Activated CD4-positive, alpha-beta T cell treated with anti-CD3 and anti-CD28 coated beads, Interleukin-2, amount 50 U/mL, for 4 hours (primary cell): Measurements from ENCODE around the gene PIK3R5.
"Not testable (repeated sequence)": the region's sequence is repeated elsewhere in the genome, so short reads cannot be mapped to it uniquely, and the experiment has no call there.

Experiments
- DNase-seq, 2 experiments: peaks; one replicate each; pipeline ENCODE4 v3.0.0-alpha.2; 2020

PIK3R5 gene

DNA sequence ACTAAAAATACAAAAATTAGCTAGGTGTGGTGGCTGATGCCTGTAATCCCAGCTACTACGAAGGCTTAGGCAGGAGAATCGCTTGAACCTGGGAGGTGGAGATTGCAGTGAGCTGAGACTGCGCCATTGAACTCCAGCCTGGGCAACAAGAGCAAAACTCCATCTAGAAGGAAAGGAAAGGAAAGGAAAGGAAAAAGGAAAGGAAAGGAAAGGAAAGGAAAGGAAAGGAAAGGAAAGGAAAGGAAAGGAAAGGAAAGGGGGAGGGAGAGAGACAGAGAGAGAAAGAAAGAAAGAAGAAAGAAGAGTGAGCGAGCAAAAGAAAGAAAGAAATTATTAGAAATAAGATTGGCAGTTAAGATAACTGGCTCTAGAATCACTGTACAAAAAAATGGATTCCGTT lies 18.7 kb upstream of the PIK3R5 start:
- DNase-seq = not testable (repeated sequence)

DNA sequence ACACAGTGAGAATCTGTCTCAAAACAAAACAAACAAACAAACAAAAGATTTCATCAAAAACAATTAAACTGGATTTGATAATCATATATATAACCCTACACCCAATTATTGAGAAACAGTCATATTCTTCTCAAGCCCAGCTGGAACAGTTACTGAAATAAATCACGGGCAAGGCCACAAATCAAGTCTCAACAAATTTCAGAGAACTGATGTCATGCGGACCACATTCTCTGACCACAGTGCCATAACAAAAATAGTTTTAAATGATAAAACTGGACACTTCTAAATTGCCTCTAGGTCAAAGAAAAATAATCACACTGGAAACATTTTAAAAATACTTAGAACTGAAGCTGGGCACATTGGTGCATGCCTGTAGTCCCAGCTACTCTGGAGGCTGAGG lies 15.9 kb upstream of the PIK3R5 start:
- DNase-seq = no peak

- DNase-seq = no peak
Observed at GRCh38 chr17:8979715-8980114, 14.2 kb upstream of the PIK3R5 start.

- DNase-seq = no peak
Observed at GRCh38 chr17:8976638-8977037, 11.1 kb upstream of the PIK3R5 start.

GRCh38 chr17:8975091-8975725 lies 9.7 kb upstream of the PIK3R5 start:
- no peak for DNase-seq

DNA sequence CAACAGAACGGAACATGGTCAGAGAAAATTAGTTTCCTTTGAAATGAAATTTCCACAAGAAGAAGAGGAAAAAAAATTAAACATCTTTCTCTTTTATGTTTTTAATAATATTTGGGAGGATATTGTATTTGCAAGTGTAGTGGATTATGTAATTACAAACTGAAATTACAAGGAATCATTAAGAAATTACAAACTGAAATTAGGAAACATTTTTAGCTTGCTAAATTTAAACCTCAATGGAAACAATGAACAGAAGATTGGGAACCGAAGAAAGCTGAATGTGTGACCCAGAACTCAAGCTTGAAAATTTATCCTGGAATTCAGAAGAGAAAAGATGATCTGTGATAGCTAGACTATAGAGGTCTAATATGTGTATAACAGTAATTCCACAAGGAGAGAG lies 4.4 kb upstream of the PIK3R5 start:
- no peak for DNase-seq

DNA sequence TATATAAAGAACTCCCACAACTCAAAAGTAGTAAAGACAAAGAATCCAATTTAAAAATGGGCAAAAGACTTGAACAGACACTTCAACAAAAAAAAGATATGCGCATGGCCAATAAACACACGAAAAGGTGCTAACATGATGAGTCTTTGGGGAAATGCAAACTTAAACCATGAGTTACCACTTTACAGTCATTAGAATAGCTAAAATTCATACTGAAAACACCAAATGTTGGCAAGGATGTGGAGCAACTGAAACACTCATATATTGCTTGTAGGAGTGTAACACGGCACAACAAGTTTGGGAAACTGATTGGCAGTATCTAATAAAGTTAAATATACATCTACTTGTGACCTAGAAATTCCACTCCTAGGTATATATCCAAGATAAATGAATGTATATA lies 3.0 kb upstream of the PIK3R5 start:
- DNase-seq = no peak

GRCh38 chr17:8967861-8968260 lies 2.4 kb upstream of the PIK3R5 start:
- DNase-seq = no peak

DNA sequence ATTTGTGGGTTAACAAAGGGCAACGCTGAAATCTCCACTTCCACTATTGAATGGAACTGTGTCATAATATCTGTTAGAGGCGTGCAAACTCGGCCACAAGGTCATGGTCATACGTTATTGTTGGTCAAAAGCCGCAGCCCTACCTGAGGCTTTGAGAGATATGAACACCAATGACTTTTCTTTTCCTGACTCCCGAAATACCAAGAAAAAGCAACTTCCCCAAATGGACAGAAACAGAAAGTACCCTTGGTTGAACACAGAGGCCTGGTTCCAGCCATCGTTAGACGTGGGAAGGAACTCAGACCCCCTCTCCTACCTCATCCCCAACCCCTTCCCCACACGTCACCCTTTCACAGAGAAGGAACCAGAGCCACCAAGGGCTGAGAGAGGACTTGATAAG lies 1.4 kb upstream of the PIK3R5 start:
- no peak for DNase-seq

DNA sequence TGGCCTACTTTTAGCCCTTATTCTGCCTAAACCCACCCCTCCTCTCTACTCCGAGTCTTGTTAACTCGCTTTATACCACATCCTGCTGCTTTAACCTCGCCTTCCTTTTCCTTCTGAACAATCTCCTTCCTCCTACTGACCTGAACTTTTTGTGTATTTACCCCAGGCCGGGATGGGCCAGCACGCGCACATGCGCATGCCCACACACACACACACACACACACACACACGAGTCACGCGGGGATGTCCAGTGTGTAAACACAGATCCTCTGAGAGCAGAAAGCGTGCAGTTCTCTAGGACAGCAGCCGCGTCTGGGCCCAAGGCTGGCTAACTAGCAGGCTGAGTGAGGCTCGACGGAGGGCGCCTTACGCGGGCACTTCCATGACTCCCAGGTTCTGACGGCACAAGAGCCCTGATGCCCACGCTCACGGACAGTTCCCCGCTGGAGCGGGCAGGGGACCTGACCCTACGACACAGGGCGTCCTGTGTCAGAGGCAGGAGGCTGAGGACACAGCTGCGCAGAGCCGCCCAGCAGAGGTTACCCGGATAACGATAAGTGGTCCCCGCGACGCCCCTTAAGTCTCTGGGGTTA lies 610 bp downstream of the PIK3R5 start:
- DNase-seq = no peak

DNA sequence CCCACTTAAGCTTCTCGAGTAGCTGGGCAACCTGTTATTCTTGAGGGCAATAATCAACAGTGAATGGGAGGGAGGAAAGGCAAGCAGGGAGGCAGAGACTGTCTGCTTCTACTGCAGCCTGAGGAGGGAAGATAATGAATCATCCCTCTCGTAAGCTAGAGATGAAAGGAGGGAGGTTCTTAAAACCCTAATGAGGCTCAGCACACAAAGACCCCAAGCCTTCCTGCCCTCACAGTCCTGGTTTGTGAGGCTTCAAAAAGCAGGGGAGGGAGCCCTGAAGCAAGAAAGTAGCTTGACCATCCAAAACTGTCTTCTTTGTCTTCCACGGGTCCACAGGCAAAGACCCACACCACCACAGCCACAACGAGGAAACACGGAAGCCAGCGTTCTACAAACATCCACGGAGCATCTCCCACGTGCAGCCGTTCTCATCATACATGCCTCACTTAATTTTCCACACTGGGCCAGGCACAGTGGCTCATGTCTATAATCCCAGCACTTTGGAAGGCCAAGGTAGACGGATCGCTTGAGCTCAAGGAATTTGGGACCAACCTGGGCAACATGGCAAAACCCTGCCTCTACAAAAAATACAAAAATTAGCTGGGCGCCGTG lies 1.8 kb downstream of the PIK3R5 start:
- DNase-seq = no peak

- no peak for DNase-seq
Observed at GRCh38 chr17:8963014-8963413, 2.5 kb downstream of the PIK3R5 start.

- no peak for DNase-seq
Observed at GRCh38 chr17:8961829-8962228, 3.7 kb downstream of the PIK3R5 start.

DNA sequence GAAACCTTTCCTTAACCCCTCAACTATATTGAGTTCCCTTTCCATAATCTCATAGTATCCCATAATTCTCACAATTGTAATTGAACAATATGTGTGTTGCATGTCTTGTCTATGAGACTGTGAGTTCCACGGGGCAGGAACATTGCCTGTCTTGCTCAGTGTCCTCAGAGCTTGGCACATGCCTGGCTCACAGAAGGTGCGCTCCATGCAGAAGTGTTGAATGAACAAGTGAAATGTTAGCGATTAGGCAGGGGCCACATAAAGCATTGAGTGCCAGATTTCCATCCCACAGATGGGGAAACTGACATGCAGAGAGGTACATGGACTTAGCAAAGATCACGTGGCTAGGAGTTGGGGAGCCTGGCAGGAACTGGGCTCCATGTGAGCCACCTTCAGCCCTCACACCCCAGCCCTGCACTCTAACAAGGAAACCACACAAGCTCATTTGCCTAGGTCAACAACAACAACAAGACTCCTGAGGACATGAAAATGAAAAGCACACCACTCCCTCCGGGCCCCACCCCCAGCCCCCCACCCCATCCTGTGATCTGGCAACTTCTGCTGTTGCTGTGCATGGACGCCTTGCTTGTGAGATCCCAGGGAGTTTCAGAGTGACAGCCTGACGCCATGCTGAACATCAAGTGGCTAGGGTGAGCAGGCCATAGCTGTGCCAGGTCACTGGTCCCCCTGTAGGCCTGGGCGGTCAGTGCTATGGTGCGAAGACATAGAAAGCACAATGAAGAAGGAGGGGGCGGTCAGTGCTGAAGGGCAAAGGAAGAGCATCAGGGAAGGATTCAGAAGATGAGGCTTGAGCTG lies 5.0 kb downstream of the PIK3R5 start:
- DNase-seq = no peak

GRCh38 chr17:8959312-8959918 lies 6.1 kb downstream of the PIK3R5 start:
- DNase-seq = no peak

- no peak for DNase-seq
Observed at GRCh38 chr17:8957721-8958120, 7.8 kb downstream of the PIK3R5 start.

GRCh38 chr17:8956465-8956902 lies 9.0 kb downstream of the PIK3R5 start:
- no peak for DNase-seq

DNA sequence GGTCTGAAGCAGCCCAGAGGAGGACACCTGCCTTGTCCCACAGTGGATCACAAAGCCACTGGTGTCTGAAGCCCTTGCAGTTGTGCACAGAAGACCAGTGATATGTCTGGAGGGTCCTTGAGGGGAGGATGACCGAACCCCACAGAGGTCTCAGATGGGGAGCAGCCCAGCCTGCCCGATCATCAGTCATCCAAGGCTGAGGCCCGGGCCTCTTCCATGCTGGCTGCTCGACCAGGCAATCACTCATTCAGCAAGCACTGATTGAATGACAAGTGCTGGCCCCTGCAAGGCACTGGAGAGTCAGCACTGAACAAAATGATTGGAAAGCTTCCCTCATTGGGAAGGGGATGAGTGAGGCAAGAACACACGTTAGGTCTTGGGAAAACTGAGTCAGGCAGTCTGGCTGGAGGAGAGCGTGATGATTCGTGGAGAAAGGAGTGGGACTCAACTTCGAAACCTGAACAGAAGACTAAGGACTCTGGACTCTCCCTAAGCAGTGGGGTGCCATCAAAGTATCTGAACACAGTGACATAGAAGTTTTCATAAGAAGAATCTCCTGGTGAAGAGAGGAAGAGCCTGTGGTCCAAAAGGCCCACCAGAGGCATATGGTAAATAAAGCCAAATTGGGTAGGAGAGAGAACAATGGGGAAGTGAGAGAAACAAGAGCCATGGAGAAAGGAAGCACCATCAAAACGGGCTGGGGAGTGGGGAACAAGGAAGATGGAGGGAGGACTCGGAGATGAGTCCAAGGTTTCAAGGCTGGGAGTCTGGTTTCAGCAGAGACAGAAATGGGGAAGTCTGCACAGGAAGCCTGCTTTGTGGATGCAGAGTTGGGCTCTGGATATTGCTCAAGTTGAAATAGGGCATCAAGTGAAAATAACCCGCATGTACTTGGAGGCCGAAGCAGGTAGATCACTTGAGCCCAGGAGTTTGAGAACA lies 10.2 kb downstream of the PIK3R5 start:
- DNase-seq = no peak

DNA sequence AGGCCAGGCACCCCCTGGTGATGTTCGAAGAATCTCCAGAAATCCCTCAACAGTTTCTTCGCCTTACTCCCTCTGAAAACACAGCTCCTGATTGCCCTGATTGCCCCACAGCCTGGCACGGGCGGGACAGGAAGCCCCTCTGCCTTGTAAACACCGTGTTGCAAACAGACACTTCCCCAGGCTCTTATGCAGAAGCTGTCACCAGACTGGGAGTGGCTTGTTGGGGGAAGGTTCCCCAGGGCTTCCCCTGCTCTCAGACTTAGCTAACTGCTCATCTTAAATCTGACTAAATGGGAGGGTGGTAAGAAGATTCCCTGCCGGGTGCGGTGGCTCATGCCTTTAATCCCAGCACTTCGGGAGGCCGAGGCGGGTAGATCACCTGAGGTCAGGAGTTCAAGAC lies 11.2 kb downstream of the PIK3R5 start:
- DNase-seq = peak; percentile 61 to 64

- DNase-seq = no peak
Observed at GRCh38 chr17:8953156-8953885, 12.2 kb downstream of the PIK3R5 start.

GRCh38 chr17:8952191-8952590 lies 13.3 kb downstream of the PIK3R5 start:
- DNase-seq = no peak
